Measurements from ENCODE around the gene HERPUD1.

Gene HERPUD1

GRCh38 chr16:56985288-56985961, 53.5 kb downstream of the HERPUD1 start:
- TF ChIP-seq CEBPB (IDR thresholded peaks at IDR 0.05) (no peak), ZBTB7A (IDR thresholded peaks at IDR 0.05; ENCODE audit: low read depth) (no peak), MAX (IDR thresholded peaks at IDR 0.05) (no peak), EGR1 (IDR thresholded peaks at IDR 0.05) (no peak), TCF12 (IDR thresholded peaks at IDR 0.05; ENCODE audit: low read depth) (no peak), EP300 (IDR thresholded peaks at IDR 0.05; ENCODE audit: borderline replicate concordance) (no peak), FOXM1 (IDR thresholded peaks at IDR 0.05; ENCODE audit: borderline replicate concordance, low read depth) (no peak), TAF1 (IDR thresholded peaks at IDR 0.05; ENCODE audit: low read depth) (no peak), NFIC (IDR thresholded peaks at IDR 0.05) (no peak), USF1 (IDR thresholded peaks at IDR 0.05) (no peak), RAD21 (IDR thresholded peaks at IDR 0.05; ENCODE audit: low read depth) (no peak), TEAD4 (IDR thresholded peaks at IDR 0.05) (no peak), CREB1 (IDR thresholded peaks at IDR 0.05; ENCODE audit: low read depth) (no peak), YY1 (IDR thresholded peaks at IDR 0.05; ENCODE audit: low read depth) (no peak), REST (IDR thresholded peaks at IDR 0.05; ENCODE audit: low read depth) (no peak)

- TF ChIP-seq TAF1 (IDR thresholded peaks at IDR 0.05; ENCODE audit: low read depth) = no peak
- TF ChIP-seq EP300 (IDR thresholded peaks at IDR 0.05; ENCODE audit: borderline replicate concordance) = no peak
- no peak for TF ChIP-seq RAD21 (IDR thresholded peaks at IDR 0.05; ENCODE audit: low read depth)
- no peak for TF ChIP-seq TEAD4 (IDR thresholded peaks at IDR 0.05)
- TF ChIP-seq USF1 (IDR thresholded peaks at IDR 0.05) = no peak
- no peak for TF ChIP-seq CEBPB (IDR thresholded peaks at IDR 0.05)
- TF ChIP-seq FOXM1 (IDR thresholded peaks at IDR 0.05; ENCODE audit: borderline replicate concordance, low read depth) = no peak
- TF ChIP-seq NFIC (IDR thresholded peaks at IDR 0.05) = no peak
- TF ChIP-seq ZBTB7A (IDR thresholded peaks at IDR 0.05; ENCODE audit: low read depth) = no peak
- no peak for TF ChIP-seq TCF12 (IDR thresholded peaks at IDR 0.05; ENCODE audit: low read depth)
- TF ChIP-seq EGR1 (IDR thresholded peaks at IDR 0.05) = no peak
- TF ChIP-seq YY1 (IDR thresholded peaks at IDR 0.05; ENCODE audit: low read depth) = no peak
- TF ChIP-seq REST (IDR thresholded peaks at IDR 0.05; ENCODE audit: low read depth) = no peak
- TF ChIP-seq MAX (IDR thresholded peaks at IDR 0.05) = no peak
These were observed 54.0 kb downstream of the HERPUD1 start for GRCh38 chr16:56985962-56986360.

GRCh38 chr16:56986361-56986760, 54.4 kb downstream of the HERPUD1 start:
- TF ChIP-seq MAX (IDR thresholded peaks at IDR 0.05) (no peak), CREB1 (IDR thresholded peaks at IDR 0.05; ENCODE audit: low read depth) (no peak), USF1 (IDR thresholded peaks at IDR 0.05) (no peak), YY1 (IDR thresholded peaks at IDR 0.05; ENCODE audit: low read depth) (no peak), RAD21 (IDR thresholded peaks at IDR 0.05; ENCODE audit: low read depth) (no peak)

GRCh38 chr16:56987692-56988091, 55.8 kb downstream of the HERPUD1 start:
- TF ChIP-seq ZBTB7A (IDR thresholded peaks at IDR 0.05; ENCODE audit: low read depth) (no peak), CEBPB (IDR thresholded peaks at IDR 0.05) (no peak)

- TF ChIP-seq TAF1 (IDR thresholded peaks at IDR 0.05; ENCODE audit: low read depth) (no peak), EGR1 (IDR thresholded peaks at IDR 0.05) (no peak), MAX (IDR thresholded peaks at IDR 0.05) (no peak), EP300 (IDR thresholded peaks at IDR 0.05; ENCODE audit: borderline replicate concordance) (no peak), USF1 (IDR thresholded peaks at IDR 0.05) (no peak), ZBTB7A (IDR thresholded peaks at IDR 0.05; ENCODE audit: low read depth) (no peak), FOXM1 (IDR thresholded peaks at IDR 0.05; ENCODE audit: borderline replicate concordance, low read depth) (no peak), REST (IDR thresholded peaks at IDR 0.05; ENCODE audit: low read depth) (no peak), TCF12 (IDR thresholded peaks at IDR 0.05; ENCODE audit: low read depth) (no peak), CREB1 (IDR thresholded peaks at IDR 0.05; ENCODE audit: low read depth) (no peak), YY1 (IDR thresholded peaks at IDR 0.05; ENCODE audit: low read depth) (no peak), TEAD4 (IDR thresholded peaks at IDR 0.05) (no peak), CEBPB (IDR thresholded peaks at IDR 0.05) (no peak), NFIC (IDR thresholded peaks at IDR 0.05) (no peak), RAD21 (IDR thresholded peaks at IDR 0.05; ENCODE audit: low read depth) (no peak)
These were observed 56.4 kb downstream of the HERPUD1 start for GRCh38 chr16:56988161-56988947.
